ENCODE data around the gene ZNF471. TPM values are rescaled to one million over a fixed set of nuclear protein-coding genes. Genes with fewer than 3 reads are reported as not detected.

ZNF471 gene
- total RNA-seq, 1 donor from 2014 or later: 2.4 TPM

DNA sequence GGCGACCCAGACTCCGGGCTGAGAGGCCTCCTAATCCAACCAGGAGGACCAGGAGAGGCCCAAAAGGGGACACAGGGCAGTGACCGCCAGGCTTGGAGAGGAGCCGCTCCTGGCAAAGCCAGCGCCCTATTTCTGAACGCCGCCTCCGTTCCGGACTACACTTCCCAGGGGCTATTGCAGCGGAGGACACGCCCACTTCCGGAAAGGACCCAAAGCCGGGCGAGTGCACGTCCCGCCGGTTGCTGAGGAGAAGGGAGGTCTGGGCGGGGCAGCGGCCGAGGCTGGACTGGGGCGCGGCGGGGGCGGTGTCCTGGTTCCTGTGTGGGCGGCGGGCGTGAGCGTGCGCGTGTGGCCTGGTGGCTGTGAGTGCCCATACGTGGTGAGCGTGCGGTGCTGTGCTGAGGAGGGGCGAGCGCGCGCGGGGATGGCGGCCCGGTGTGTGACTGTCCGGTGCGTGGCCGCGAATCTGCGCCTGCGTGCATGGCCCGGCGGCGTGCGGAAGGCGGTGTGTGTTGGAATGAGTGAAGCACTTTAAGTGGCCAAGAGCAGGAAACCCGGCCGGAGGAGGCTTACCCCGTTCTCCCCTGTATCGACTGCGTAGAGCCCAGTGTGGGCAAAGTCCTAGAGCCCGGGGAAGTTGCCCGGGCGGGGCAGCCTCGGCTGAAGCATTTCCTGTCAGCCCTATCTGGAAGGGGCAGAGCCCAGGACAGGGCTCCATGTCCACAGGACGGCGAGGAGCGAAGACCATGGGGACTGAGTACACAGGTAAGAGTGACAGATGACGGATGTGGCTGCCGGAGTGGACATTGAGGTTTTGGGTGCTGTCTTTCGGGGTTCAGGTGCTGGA lies 59.8 kb downstream of the ZNF471 start, which contains the start of gene ZNF470:
TSS of gene ZNF470 (plus strand) at position 195 of the 847 bp plus-strand sequence. CDS start 2,844 bp downstream, outside the sequence.
- DNase-seq (ENCODE audit: low read depth): peak; percentile 58
- TF ChIP-seq, protein P1, sequence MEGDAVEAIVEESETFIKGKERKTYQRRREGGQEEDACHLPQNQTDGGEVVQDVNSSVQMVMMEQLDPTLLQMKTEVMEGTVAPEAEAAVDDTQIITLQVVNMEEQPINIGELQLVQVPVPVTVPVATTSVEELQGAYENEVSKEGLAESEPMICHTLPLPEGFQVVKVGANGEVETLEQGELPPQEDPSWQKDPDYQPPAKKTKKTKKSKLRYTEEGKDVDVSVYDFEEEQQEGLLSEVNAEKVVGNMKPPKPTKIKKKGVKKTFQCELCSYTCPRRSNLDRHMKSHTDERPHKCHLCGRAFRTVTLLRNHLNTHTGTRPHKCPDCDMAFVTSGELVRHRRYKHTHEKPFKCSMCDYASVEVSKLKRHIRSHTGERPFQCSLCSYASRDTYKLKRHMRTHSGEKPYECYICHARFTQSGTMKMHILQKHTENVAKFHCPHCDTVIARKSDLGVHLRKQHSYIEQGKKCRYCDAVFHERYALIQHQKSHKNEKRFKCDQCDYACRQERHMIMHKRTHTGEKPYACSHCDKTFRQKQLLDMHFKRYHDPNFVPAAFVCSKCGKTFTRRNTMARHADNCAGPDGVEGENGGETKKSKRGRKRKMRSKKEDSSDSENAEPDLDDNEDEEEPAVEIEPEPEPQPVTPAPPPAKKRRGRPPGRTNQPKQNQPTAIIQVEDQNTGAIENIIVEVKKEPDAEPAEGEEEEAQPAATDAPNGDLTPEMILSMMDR (IDR thresholded peaks at IDR 0.05; ENCODE audit: insufficient read depth, low read length, poor library complexity, severe bottlenecking): no peak
- H3K36me3 ChIP-seq (ENCODE audit: control insufficient read depth, insufficient read depth, low read length): peaks cover 2% of the 10 kb centered on the region
- peak within 1 kb of the TSS; percentile 95 for H3K4me3 ChIP-seq (ENCODE audit: low read depth, low read length)
- no peaks in the 10 kb centered on the region for H3K27me3 ChIP-seq (ENCODE audit: control insufficient read depth, insufficient read depth, low read length)

DNA sequence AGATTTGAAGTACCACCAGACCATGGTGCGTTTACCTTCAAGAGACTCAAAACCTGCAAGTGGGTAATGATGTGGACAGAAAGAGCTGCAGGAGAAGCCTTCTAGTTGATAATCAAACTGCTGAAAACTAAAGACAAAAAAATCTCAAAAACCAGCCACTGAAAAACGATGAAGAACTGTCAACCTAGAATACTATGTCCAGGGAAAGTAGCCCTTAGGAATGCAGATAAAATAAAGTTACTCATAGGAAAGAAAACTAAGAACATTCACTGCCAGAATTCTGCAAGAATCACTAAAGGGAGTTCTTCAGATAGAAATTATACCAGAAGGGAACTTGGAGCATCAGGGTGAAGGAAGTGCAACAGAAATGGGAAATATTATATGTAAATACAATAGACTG lies 64.9 kb downstream of the ZNF471 start:
- Histone ChIP-seq H3K36me3 (ENCODE audit: control insufficient read depth, insufficient read depth, low read length) (peaks cover 2% of the 10 kb centered on the region), H3K27me3 (ENCODE audit: control insufficient read depth, insufficient read depth, low read length) (no peaks in the 10 kb centered on the region), H3K4me3 (ENCODE audit: low read depth, low read length) (no peak overlapping the region)
- TF ChIP-seq, protein P1 (IDR thresholded peaks at IDR 0.05; ENCODE audit: insufficient read depth, low read length, poor library complexity, severe bottlenecking): no peak
- DNase-seq (ENCODE audit: low read depth): no peak

DNA sequence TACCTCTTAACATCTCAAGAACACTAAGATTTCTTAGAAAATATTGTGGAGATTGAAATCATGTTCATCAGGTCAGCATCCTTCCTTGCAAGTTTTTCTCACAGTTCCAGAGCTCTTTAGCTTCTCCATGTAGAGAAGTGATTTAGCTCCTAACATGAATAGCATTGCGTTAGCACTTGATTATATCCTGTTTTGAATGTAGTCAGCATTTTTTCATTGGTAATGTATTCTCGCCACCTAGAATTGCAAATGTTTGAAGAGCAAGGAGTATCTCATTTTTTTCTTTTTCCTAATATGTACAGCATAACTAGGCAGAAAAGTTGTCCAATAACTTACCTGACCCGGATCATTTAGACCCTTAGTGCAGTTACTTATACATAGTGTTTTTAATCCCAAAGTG lies 66.3 kb downstream of the ZNF471 start:
- Histone ChIP-seq H3K36me3 (ENCODE audit: control insufficient read depth, insufficient read depth, low read length) (peaks cover 2% of the 10 kb centered on the region), H3K27me3 (ENCODE audit: control insufficient read depth, insufficient read depth, low read length) (no peaks in the 10 kb centered on the region), H3K4me3 (ENCODE audit: low read depth, low read length) (no peak overlapping the region)
- TF ChIP-seq, protein P1 (IDR thresholded peaks at IDR 0.05; ENCODE audit: insufficient read depth, low read length, poor library complexity, severe bottlenecking): no peak
- DNase-seq (ENCODE audit: low read depth): no peak

DNA sequence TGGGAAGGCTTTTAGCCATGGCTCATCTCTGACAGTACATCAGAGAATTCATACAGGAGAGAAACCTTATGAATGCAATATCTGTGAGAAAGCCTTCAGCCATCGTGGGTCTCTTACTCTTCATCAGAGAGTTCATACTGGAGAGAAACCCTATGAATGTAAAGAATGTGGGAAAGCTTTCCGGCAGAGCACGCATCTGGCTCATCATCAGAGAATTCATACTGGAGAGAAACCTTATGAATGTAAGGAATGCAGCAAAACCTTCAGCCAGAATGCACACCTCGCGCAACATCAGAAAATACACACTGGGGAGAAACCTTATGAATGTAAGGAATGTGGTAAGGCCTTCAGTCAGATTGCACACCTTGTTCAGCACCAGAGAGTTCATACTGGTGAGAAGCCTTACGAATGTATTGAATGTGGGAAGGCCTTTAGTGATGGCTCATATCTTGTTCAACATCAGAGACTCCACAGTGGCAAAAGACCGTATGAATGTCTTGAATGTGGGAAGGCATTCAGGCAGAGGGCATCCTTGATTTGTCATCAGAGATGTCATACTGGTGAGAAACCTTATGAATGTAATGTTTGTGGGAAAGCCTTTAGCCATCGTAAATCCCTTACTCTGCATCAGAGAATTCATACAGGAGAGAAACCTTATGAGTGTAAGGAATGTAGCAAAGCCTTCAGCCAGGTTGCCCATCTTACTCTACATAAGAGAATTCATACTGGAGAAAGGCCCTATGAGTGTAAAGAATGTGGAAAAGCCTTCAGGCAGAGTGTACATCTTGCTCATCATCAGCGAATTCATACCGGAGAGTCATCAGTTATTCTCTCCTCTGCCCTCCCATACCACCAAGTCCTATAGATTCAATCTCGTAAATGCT lies 70.3 kb downstream of the ZNF471 start:
- TF ChIP-seq, protein P1 (IDR thresholded peaks at IDR 0.05; ENCODE audit: insufficient read depth, low read length, poor library complexity, severe bottlenecking): no peak
- no peak overlapping the region for H3K4me3 ChIP-seq (ENCODE audit: low read depth, low read length)
- no peaks in the 10 kb centered on the region for H3K27me3 ChIP-seq (ENCODE audit: control insufficient read depth, insufficient read depth, low read length)
- no peak for DNase-seq (ENCODE audit: low read depth)
- H3K36me3 ChIP-seq (ENCODE audit: control insufficient read depth, insufficient read depth, low read length): no peaks in the 10 kb centered on the region

Other genes with a start within 250 kb of the ZNF471 start
- not detected in 2 replicates for gene EDDM13, start 235.1 kb upstream of the ZNF471 start, total RNA-seq
- gene ZSCAN5A, start 193.0 kb upstream of the ZNF471 start, total RNA-seq: 6.2 and 7.7 TPM in 2 replicates
- 1.1 and 5.1 TPM in 2 replicates for gene ZNF582, start 114.3 kb upstream of the ZNF471 start, total RNA-seq
- gene ZNF583, start 103.5 kb upstream of the ZNF471 start, total RNA-seq: 2.9 and 3.6 TPM in 2 replicates
- 4.2 and 9.4 TPM in 2 replicates for gene ZNF667, start 30.5 kb upstream of the ZNF471 start, total RNA-seq
- gene ZFP28, start 31.1 kb downstream of the ZNF471 start, total RNA-seq: 5.8 and 6.6 TPM in 2 replicates
- gene ZNF470, start 59.6 kb downstream of the ZNF471 start, total RNA-seq: 2.9 and 4.3 TPM in 2 replicates
- gene ZNF71, start 87.4 kb downstream of the ZNF471 start, total RNA-seq: 12.3 and 14.2 TPM in 2 replicates
- 0.46 TPM in 1 of 2 replicates, not detected in the other for gene SMIM17, start 135.3 kb downstream of the ZNF471 start, total RNA-seq
- 5.3 and 7.7 TPM in 2 replicates for gene ZNF835, start 163.9 kb downstream of the ZNF471 start, total RNA-seq